GM12872 (cell line): ENCODE results near the gene DLX3.

Experiments
- TF ChIP-seq, protein P1 (sequence below): IDR thresholded peaks from 3 replicates; pipeline ENCODE4 v1.5.1; 2011; ENCODE audit warnings: low read depth, mild to moderate bottlenecking, low read length, moderate library complexity; ENCODE audit not compliant: insufficient read depth

The DLX3 gene

DNA sequence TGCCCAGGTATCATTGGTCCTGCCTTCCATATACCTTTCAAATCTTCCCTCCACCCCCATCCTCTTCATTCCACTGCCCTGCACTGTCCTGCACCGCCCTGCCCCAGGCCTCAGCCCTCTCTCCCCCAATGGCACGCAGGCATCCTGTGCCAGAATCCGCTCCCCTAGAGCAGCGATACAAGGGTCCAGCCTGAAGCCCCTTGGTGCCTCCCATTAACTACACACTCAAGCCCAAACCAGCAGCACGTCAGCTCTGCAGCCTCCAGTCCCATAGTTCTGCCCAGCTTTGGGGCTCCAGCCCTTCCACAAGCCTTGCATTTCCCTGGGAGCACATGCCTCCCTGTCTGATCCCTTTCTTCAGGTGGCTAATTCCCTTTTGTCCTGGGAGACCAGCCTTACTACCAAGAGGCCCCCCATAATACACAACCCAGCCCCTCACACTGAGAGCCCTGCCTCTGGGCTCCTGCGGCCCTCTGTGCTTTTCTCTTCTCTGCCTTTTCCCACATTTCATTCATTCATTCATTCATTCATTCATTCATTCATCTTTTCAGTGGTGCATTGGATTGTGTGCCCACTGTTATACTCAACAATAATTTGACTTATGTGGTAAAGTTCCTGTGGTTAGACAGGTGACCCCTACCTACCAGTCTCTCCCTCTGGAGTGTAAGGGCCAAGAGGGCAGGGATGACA is 26.8 kb upstream of the DLX3 start:
- TF ChIP-seq, protein P1, sequence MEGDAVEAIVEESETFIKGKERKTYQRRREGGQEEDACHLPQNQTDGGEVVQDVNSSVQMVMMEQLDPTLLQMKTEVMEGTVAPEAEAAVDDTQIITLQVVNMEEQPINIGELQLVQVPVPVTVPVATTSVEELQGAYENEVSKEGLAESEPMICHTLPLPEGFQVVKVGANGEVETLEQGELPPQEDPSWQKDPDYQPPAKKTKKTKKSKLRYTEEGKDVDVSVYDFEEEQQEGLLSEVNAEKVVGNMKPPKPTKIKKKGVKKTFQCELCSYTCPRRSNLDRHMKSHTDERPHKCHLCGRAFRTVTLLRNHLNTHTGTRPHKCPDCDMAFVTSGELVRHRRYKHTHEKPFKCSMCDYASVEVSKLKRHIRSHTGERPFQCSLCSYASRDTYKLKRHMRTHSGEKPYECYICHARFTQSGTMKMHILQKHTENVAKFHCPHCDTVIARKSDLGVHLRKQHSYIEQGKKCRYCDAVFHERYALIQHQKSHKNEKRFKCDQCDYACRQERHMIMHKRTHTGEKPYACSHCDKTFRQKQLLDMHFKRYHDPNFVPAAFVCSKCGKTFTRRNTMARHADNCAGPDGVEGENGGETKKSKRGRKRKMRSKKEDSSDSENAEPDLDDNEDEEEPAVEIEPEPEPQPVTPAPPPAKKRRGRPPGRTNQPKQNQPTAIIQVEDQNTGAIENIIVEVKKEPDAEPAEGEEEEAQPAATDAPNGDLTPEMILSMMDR = no peak

DNA sequence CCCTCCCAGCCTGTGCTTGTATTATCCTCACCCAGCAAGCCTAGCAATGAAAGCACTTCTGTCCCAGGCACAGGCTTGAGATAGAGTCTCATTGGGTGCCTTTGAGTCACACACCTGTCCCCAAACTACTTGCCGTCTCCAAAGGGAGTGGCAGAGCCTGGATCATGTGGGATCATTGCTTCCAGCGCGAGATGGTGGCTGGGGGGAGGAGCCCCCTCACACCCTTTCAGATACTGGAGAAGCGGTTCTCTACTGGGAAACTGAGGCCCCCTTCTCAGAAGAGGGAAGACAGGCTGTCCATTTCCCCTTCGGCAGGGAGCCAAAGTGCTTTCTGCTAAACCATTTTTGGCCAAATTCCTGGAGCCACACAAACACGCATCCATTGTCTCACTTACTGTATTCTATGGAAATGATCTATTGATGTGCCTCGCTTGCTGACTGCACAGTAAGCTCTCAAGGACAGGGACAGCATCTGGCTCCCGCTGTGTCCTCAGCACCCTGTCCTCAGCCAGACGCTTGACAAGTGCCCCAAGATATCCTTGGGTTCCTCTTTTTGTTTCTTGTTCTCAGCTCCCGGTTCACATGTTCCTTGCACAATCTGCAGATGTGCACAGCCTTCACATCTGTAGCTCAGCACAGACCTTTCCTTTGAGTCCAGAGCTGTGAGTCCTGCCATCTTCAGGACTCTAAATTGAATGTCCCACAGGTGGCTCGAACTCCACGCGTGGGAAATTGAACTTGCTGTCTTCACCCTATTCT is 26.0 kb upstream of the DLX3 start:
- TF ChIP-seq, protein P1 = no peak

GRCh38 chr17:50018909-50019308 is 23.9 kb upstream of the DLX3 start:
- TF ChIP-seq, protein P1 = no peak

DNA sequence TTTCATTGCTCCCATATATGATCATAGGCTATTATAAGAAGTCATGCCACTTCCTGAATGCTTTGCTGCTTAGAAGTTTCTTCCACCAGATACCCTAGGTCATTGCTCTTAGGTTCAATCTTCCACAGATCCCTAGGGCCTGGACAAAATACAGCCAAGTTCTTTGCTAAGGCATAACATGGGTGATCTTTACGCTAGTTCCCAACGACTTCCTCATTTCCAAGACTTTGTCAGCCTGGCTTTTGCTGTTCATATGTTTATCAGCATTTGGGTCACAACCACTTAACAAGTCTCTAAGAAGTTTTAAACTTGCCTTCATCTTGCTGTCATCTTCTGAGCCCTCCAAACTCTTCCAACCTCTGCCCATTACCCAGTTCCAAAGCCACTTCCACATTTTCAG is 20.1 kb upstream of the DLX3 start:
- TF ChIP-seq, protein P1 = no peak

DNA sequence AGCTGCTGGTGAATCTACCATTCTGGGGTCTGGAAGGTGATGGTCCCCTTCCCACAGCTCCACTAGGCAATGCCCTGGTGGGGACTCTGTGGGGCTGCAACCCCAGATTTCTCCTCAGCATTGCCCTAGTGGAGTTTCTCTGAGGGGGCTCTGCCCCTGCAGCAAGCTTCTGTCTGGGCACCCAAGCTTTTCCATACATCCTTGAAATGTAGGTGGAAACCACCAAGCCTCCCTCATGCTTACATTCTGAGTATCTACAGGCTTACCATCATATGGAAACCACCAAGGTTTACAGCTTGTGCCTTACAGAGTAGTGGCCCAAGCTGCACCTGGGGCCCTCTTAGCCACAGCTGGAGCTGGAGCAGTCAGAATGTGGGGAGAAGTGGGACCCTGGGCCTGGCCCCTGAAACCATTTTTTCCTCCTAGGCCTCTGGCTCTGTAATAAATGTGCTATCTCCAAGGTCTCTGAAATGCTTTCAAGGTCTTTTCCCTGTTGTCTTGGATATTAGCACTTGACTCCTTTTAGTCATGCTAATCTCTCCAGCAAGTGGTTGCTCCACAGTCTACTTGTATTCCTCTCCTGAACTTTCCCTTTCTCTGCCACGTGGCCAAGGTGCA is 19.6 kb upstream of the DLX3 start:
- TF ChIP-seq, protein P1 = no peak

DNA sequence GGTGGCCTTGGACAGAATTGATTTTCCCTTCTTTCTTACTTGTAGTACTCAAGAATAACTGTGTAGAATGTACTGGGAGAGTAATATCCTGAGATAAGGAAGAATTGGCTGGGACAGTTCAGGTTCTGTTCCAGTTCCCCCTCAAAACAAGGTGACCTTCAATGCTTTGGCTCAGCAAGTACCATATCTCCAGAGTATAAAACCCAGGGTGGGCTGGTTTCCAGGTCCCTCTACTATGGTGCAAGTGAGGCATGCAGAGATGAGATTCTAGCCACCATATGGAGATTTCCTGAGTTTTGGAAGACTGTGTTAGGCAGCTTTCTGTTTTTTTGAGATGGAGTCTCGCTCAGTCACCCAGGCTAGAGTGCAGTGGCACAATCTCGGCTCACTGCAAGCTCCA is 18.1 kb upstream of the DLX3 start:
- TF ChIP-seq, protein P1 = no peak

DNA sequence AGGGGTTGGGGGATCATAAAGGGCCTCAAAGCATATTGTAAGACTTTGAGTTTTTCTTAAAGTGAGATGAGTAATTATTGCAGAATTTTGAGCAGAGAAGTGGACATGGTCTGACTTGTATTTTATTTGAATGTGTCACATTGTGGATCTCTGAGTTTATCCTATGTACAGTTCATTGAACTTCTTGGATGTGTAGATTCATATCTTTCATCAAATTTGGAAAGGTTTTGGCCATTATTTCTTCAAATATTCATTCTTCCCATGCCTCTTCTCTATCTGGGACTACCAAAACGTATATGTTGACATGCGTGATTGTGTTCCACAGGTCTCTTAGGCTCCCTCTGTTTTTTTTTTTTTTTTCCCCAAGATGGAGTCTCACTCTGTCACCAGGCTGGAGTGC is 14.3 kb upstream of the DLX3 start:
- TF ChIP-seq, protein P1 = no peak
